Measurements from ENCODE around the gene PRXL2A.

The PRXL2A gene

DNA sequence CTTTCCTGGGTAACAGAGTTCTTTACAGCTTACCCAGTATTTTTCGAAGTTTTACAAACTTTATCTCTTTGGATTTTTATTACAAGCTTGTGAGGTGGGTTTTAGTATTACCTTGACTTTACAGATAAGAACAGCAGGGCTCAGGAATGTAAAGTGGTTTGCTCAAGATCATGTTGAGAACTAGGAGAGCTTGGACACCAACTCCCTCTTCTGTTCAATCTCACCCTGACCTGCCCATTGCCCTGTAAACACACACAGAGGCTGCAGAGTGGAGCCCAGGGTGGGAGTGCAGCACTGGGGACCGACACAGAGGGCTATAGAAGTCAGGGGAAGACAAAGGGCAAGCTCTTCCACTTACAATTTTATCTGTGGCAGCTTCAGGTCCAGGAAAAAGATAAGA is 41.2 kb downstream of the PRXL2A start (continued):
- TF ChIP-seq, protein P1, sequence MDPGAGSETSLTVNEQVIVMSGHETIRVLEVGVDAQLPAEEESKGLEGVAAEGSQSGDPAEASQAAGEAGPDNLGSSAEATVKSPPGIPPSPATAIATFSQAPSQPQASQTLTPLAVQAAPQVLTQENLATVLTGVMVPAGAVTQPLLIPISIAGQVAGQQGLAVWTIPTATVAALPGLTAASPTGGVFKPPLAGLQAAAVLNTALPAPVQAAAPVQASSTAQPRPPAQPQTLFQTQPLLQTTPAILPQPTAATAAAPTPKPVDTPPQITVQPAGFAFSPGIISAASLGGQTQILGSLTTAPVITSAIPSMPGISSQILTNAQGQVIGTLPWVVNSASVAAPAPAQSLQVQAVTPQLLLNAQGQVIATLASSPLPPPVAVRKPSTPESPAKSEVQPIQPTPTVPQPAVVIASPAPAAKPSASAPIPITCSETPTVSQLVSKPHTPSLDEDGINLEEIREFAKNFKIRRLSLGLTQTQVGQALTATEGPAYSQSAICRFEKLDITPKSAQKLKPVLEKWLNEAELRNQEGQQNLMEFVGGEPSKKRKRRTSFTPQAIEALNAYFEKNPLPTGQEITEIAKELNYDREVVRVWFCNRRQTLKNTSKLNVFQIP (CRISPR knock-in tag; IDR thresholded peaks at IDR 0.05; ENCODE audit: borderline replicate concordance, low read depth) = no peak
- no peak for TF ChIP-seq OSR1 (CRISPR knock-in tag; IDR thresholded peaks at IDR 0.05)
- TF ChIP-seq TCF4 (CRISPR knock-in tag; IDR thresholded peaks at IDR 0.05; ENCODE audit: borderline replicate concordance) = no peak
- no peak for TF ChIP-seq ISL1 (CRISPR knock-in tag; IDR thresholded peaks at IDR 0.05)
- TF ChIP-seq RARB (CRISPR knock-in tag; IDR thresholded peaks at IDR 0.05) = no peak

DNA sequence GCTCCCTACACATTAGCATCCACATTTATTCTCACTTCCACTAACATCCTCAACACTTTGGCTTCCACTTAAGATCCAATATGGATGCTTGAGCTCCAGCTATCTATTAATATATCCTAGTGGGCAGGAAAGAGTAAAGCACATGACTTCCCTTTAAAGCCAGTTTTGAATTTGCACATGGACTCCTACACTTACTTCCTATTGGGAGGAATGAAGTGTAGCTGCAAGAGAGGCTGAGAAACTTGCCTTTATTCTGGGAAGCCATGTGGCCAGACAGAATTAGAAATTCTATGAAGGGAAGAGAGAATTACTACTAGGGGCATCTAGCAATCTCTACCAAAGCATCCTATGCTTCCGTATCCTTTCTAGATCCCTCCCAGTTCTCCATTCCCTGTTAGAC is 42.8 kb downstream of the PRXL2A start:
- no peak for TF ChIP-seq ISL1 (CRISPR knock-in tag; IDR thresholded peaks at IDR 0.05)
- no peak for TF ChIP-seq TOX (CRISPR knock-in tag; IDR thresholded peaks at IDR 0.05; ENCODE audit: borderline replicate concordance)
- TF ChIP-seq SNAI2 (CRISPR knock-in tag; IDR thresholded peaks at IDR 0.05) = no peak
- TF ChIP-seq, protein P1 (CRISPR knock-in tag; IDR thresholded peaks at IDR 0.05; ENCODE audit: borderline replicate concordance, low read depth) = no peak
- TF ChIP-seq, protein P2, sequence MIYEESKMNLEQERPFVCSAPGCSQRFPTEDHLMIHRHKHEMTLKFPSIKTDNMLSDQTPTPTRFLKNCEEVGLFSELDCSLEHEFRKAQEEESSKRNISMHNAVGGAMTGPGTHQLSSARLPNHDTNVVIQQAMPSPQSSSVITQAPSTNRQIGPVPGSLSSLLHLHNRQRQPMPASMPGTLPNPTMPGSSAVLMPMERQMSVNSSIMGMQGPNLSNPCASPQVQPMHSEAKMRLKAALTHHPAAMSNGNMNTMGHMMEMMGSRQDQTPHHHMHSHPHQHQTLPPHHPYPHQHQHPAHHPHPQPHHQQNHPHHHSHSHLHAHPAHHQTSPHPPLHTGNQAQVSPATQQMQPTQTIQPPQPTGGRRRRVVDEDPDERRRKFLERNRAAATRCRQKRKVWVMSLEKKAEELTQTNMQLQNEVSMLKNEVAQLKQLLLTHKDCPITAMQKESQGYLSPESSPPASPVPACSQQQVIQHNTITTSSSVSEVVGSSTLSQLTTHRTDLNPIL (CRISPR knock-in tag; IDR thresholded peaks at IDR 0.05; ENCODE audit: low read depth) = no peak
- no peak for TF ChIP-seq ZC3H10 (CRISPR knock-in tag; IDR thresholded peaks at IDR 0.05)
- no peak for TF ChIP-seq GLIS3 (CRISPR knock-in tag; IDR thresholded peaks at IDR 0.05)
- no peak for TF ChIP-seq PPARA (CRISPR knock-in tag; IDR thresholded peaks at IDR 0.05; ENCODE audit: borderline replicate concordance)
- TF ChIP-seq BACH2 (CRISPR knock-in tag; IDR thresholded peaks at IDR 0.05; ENCODE audit: borderline replicate concordance) = no peak
- TF ChIP-seq, protein P3, sequence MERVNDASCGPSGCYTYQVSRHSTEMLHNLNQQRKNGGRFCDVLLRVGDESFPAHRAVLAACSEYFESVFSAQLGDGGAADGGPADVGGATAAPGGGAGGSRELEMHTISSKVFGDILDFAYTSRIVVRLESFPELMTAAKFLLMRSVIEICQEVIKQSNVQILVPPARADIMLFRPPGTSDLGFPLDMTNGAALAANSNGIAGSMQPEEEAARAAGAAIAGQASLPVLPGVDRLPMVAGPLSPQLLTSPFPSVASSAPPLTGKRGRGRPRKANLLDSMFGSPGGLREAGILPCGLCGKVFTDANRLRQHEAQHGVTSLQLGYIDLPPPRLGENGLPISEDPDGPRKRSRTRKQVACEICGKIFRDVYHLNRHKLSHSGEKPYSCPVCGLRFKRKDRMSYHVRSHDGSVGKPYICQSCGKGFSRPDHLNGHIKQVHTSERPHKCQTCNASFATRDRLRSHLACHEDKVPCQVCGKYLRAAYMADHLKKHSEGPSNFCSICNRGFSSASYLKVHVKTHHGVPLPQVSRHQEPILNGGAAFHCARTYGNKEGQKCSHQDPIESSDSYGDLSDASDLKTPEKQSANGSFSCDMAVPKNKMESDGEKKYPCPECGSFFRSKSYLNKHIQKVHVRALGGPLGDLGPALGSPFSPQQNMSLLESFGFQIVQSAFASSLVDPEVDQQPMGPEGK (CRISPR knock-in tag; IDR thresholded peaks at IDR 0.05; ENCODE audit: borderline replicate concordance) = no peak
- TF ChIP-seq, protein P4, sequence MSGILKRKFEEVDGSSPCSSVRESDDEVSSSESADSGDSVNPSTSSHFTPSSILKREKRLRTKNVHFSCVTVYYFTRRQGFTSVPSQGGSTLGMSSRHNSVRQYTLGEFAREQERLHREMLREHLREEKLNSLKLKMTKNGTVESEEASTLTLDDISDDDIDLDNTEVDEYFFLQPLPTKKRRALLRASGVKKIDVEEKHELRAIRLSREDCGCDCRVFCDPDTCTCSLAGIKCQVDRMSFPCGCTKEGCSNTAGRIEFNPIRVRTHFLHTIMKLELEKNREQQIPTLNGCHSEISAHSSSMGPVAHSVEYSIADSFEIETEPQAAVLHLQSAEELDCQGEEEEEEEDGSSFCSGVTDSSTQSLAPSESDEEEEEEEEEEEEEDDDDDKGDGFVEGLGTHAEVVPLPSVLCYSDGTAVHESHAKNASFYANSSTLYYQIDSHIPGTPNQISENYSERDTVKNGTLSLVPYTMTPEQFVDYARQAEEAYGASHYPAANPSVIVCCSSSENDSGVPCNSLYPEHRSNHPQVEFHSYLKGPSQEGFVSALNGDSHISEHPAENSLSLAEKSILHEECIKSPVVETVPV (CRISPR knock-in tag; IDR thresholded peaks at IDR 0.05) = no peak
- TF ChIP-seq OSR1 (CRISPR knock-in tag; IDR thresholded peaks at IDR 0.05) = no peak
- TF ChIP-seq ZFP3 (CRISPR knock-in tag; IDR thresholded peaks at IDR 0.05) = no peak
- TF ChIP-seq ZNF70 (CRISPR knock-in tag; IDR thresholded peaks at IDR 0.05) = no peak
- no peak for TF ChIP-seq ZFP30 (CRISPR knock-in tag; IDR thresholded peaks at IDR 0.05)
- no peak for TF ChIP-seq ESRRG (CRISPR knock-in tag; IDR thresholded peaks at IDR 0.05)
- no peak for TF ChIP-seq ARNTL (CRISPR knock-in tag; IDR thresholded peaks at IDR 0.05; ENCODE audit: borderline replicate concordance, low read depth)
- TF ChIP-seq RARB (CRISPR knock-in tag; IDR thresholded peaks at IDR 0.05) = no peak
- TF ChIP-seq CSDC2 (CRISPR knock-in tag; IDR thresholded peaks at IDR 0.05) = no peak
- no peak for ATAC-seq

DNA sequence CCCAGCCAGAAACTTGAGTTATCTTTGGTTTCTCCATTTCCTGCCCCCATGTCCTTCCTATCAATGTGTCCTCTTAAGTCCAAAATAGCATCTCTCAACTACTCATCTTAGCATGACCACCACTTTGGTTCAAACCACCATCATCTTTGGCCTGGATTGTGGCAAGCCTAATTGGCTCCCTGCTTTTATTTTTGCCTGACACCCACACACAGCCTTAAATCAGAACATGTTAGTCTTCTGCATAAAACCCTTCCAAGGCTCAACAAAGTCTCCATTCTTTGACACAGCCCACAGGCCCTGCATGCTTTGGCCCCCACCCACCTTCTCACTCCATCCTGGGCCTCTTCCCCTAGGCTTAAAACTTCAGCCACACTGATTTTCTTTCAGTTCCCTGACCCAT is 43.7 kb downstream of the PRXL2A start:
- TF ChIP-seq ZNF8 (CRISPR knock-in tag; IDR thresholded peaks at IDR 0.05) = no peak
- TF ChIP-seq TCF4 (CRISPR knock-in tag; IDR thresholded peaks at IDR 0.05; ENCODE audit: borderline replicate concordance) = no peak
- no peak for TF ChIP-seq ZNF565 (CRISPR knock-in tag; conservative IDR thresholded peaks at IDR 0.05; ENCODE audit: low read depth)
- no peak for TF ChIP-seq SNAI2 (CRISPR knock-in tag; IDR thresholded peaks at IDR 0.05)
- TF ChIP-seq, protein P1 (CRISPR knock-in tag; IDR thresholded peaks at IDR 0.05; ENCODE audit: borderline replicate concordance, low read depth) = no peak
- no peak for TF ChIP-seq OSR1 (CRISPR knock-in tag; IDR thresholded peaks at IDR 0.05)
- TF ChIP-seq CSDC2 (CRISPR knock-in tag; IDR thresholded peaks at IDR 0.05) = no peak
- no peak for TF ChIP-seq ESRRG (CRISPR knock-in tag; IDR thresholded peaks at IDR 0.05)
- no peak for TF ChIP-seq BACH2 (CRISPR knock-in tag; IDR thresholded peaks at IDR 0.05; ENCODE audit: borderline replicate concordance)
- no peak for TF ChIP-seq PPARA (CRISPR knock-in tag; IDR thresholded peaks at IDR 0.05; ENCODE audit: borderline replicate concordance)
- TF ChIP-seq ZNF70 (CRISPR knock-in tag; IDR thresholded peaks at IDR 0.05) = no peak
- no peak for TF ChIP-seq ARNTL (CRISPR knock-in tag; IDR thresholded peaks at IDR 0.05; ENCODE audit: borderline replicate concordance, low read depth)
- TF ChIP-seq, protein P5, sequence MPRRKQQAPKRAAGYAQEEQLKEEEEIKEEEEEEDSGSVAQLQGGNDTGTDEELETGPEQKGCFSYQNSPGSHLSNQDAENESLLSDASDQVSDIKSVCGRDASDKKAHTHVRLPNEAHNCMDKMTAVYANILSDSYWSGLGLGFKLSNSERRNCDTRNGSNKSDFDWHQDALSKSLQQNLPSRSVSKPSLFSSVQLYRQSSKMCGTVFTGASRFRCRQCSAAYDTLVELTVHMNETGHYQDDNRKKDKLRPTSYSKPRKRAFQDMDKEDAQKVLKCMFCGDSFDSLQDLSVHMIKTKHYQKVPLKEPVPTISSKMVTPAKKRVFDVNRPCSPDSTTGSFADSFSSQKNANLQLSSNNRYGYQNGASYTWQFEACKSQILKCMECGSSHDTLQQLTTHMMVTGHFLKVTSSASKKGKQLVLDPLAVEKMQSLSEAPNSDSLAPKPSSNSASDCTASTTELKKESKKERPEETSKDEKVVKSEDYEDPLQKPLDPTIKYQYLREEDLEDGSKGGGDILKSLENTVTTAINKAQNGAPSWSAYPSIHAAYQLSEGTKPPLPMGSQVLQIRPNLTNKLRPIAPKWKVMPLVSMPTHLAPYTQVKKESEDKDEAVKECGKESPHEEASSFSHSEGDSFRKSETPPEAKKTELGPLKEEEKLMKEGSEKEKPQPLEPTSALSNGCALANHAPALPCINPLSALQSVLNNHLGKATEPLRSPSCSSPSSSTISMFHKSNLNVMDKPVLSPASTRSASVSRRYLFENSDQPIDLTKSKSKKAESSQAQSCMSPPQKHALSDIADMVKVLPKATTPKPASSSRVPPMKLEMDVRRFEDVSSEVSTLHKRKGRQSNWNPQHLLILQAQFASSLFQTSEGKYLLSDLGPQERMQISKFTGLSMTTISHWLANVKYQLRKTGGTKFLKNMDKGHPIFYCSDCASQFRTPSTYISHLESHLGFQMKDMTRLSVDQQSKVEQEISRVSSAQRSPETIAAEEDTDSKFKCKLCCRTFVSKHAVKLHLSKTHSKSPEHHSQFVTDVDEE (CRISPR knock-in tag; IDR thresholded peaks at IDR 0.05) = no peak
- TF ChIP-seq TOX (CRISPR knock-in tag; IDR thresholded peaks at IDR 0.05; ENCODE audit: borderline replicate concordance) = no peak
- TF ChIP-seq RARB (CRISPR knock-in tag; IDR thresholded peaks at IDR 0.05) = no peak
- TF ChIP-seq GLIS3 (CRISPR knock-in tag; IDR thresholded peaks at IDR 0.05) = no peak
- no peak for TF ChIP-seq ZC3H10 (CRISPR knock-in tag; IDR thresholded peaks at IDR 0.05)
- no peak for TF ChIP-seq ISL1 (CRISPR knock-in tag; IDR thresholded peaks at IDR 0.05)
- no peak for ATAC-seq
